ENCODE results near the gene TCEAL1. TPM values are rescaled to one million over a fixed set of nuclear protein-coding genes. Genes with fewer than 3 reads are reported as not detected.

TCEAL1 gene
- total RNA-seq, 1 experiment from 2014 or later, result 4.9 TPM

- H3K27ac Mint-ChIP-seq, result no peak overlapping the region
Measured at GRCh38 chrX:103613362-103613890, 15.3 kb upstream of the TCEAL1 start.

GRCh38 chrX:103614999-103615398 is 13.8 kb upstream of the TCEAL1 start:
- peaks cover 22% of the 10 kb centered on the region for H3K4me1 Mint-ChIP-seq
- ChIA-PET CTCF (interaction anchor here (1.0 kb wide), 1 partner anchor 15 kb away, joined by 5 read pairs; no protein-coding TSS in a partner anchor), POLR2A (interaction anchor here (0.6 kb wide), 1 partner anchor 15 kb away, joined by 4 read pairs; no protein-coding TSS in a partner anchor)
- no peaks in the 10 kb centered on the region for H3K27me3 Mint-ChIP-seq (ENCODE audit: low read depth)
- no peak for TF ChIP-seq ZNF138 (CRISPR knock-in tag; conservative IDR thresholded peaks at IDR 0.05)
- TF ChIP-seq ZNF263 (CRISPR knock-in tag; IDR thresholded peaks at IDR 0.05; ENCODE audit: low read depth), result no peak
- TF ChIP-seq ZNF281 (CRISPR knock-in tag; IDR thresholded peaks at IDR 0.05), result no peak
- no peak for TF ChIP-seq ZNF396 (CRISPR knock-in tag; IDR thresholded peaks at IDR 0.05; ENCODE audit: borderline replicate concordance)
- TF ChIP-seq NFE2L1 (CRISPR knock-in tag; IDR thresholded peaks at IDR 0.05), result no peak
- TF ChIP-seq, protein P1, sequence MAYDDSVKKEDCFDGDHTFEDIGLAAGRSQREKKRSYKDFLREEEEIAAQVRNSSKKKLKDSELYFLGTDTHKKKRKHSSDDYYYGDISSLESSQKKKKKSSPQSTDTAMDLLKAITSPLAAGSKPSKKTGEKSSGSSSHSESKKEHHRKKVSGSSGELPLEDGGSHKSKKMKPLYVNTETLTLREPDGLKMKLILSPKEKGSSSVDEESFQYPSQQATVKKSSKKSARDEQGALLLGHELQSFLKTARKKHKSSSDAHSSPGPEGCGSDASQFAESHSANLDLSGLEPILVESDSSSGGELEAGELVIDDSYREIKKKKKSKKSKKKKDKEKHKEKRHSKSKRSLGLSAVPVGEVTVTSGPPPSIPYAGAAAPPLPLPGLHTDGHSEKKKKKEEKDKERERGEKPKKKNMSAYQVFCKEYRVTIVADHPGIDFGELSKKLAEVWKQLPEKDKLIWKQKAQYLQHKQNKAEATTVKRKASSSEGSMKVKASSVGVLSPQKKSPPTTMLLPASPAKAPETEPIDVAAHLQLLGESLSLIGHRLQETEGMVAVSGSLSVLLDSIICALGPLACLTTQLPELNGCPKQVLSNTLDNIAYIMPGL (CRISPR knock-in tag; IDR thresholded peaks at IDR 0.05), result no peak
- TF ChIP-seq ZNF671 (CRISPR knock-in tag; IDR thresholded peaks at IDR 0.05), result no peak
- TF ChIP-seq FOXP1 (CRISPR knock-in tag; IDR thresholded peaks at IDR 0.05; ENCODE audit: borderline replicate concordance), result no peak
- no peak for TF ChIP-seq FOXJ3 (CRISPR knock-in tag; IDR thresholded peaks at IDR 0.05; ENCODE audit: borderline replicate concordance)
- no peaks in the 10 kb centered on the region for H3K9me3 Mint-ChIP-seq
- no peak overlapping the region for H3K4me3 Mint-ChIP-seq
- ATAC-seq, result no peak
- DNase-seq (ENCODE audit: low spot score), result no peak
- H3K36me3 Mint-ChIP-seq, result 0 out of 2 replicates have a peak, but pooled peaks cover 4% of the 10 kb centered on the region
- no peak overlapping the region; the same call in 1 of the 2 replicates for H3K27ac Mint-ChIP-seq

More at GRCh38 chrX:103613362-103613890, 15.3 kb upstream of the TCEAL1 start:
- CTCF ChIA-PET, result no interaction called here
- Mint-ChIP-seq H3K4me3 (no peak overlapping the region), H3K36me3 (0 out of 2 replicates have a peak, but pooled peaks cover 4% of the 10 kb centered on the region), H3K27me3 (ENCODE audit: low read depth) (no peaks in the 10 kb centered on the region; the same call in none of the 2 replicates), H3K4me1 (peaks cover 31% of the 10 kb centered on the region), H3K9me3 (no peaks in the 10 kb centered on the region)
- TF ChIP-seq JAZF1 (CRISPR knock-in tag; IDR thresholded peaks at IDR 0.05) (no peak), ZNF317 (CRISPR knock-in tag; IDR thresholded peaks at IDR 0.05; ENCODE audit: borderline replicate concordance, low read depth) (no peak), MXD4 (CRISPR knock-in tag; IDR thresholded peaks at IDR 0.05; ENCODE audit: borderline replicate concordance) (no peak), ELF4 (CRISPR knock-in tag; IDR thresholded peaks at IDR 0.05; ENCODE audit: low read depth) (no peak), CREM (CRISPR knock-in tag; IDR thresholded peaks at IDR 0.05) (no peak), SP1 (CRISPR knock-in tag; conservative IDR thresholded peaks at IDR 0.05) (no peak), E2F4 (CRISPR knock-in tag; IDR thresholded peaks at IDR 0.05; ENCODE audit: borderline replicate concordance, low read depth) (no peak), ZNF396 (CRISPR knock-in tag; IDR thresholded peaks at IDR 0.05; ENCODE audit: borderline replicate concordance) (no peak), FOXP4 (CRISPR knock-in tag; IDR thresholded peaks at IDR 0.05) (no peak), RORB (CRISPR knock-in tag; IDR thresholded peaks at IDR 0.05) (no peak), NR1H2 (CRISPR knock-in tag; IDR thresholded peaks at IDR 0.05) (no peak), ESRRA (CRISPR knock-in tag; IDR thresholded peaks at IDR 0.05; ENCODE audit: borderline replicate concordance) (no peak), ZNF232 (CRISPR knock-in tag; IDR thresholded peaks at IDR 0.05) (no peak), ATF1 (CRISPR knock-in tag; IDR thresholded peaks at IDR 0.05) (no peak), ATF3 (CRISPR knock-in tag; conservative IDR thresholded peaks at IDR 0.05) (no peak)
- TF ChIP-seq, protein P1 (CRISPR knock-in tag; IDR thresholded peaks at IDR 0.05), result no peak
- TF ChIP-seq, protein P2, sequence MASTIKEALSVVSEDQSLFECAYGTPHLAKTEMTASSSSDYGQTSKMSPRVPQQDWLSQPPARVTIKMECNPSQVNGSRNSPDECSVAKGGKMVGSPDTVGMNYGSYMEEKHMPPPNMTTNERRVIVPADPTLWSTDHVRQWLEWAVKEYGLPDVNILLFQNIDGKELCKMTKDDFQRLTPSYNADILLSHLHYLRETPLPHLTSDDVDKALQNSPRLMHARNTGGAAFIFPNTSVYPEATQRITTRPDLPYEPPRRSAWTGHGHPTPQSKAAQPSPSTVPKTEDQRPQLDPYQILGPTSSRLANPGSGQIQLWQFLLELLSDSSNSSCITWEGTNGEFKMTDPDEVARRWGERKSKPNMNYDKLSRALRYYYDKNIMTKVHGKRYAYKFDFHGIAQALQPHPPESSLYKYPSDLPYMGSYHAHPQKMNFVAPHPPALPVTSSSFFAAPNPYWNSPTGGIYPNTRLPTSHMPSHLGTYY (CRISPR knock-in tag; IDR thresholded peaks at IDR 0.05), result no peak
- POLR2A ChIA-PET, result no interaction called here
- DNase-seq (ENCODE audit: low spot score) (no peak), ATAC-seq (no peak)
